GM18951 (cell line): ENCODE data around the gene FMOD.

Experiments
- POLR2A ChIP-seq: IDR thresholded peaks from 4 replicates; pipeline ENCODE4 v1.6.1; 2011; ENCODE audit warnings: mild to moderate bottlenecking; ENCODE audit not compliant: insufficient read length, insufficient read depth; ENCODE audit errors: extremely low read depth
- in situ Hi-C: fragments of 300-500 bp; cut with MboI; formaldehyde crosslinking; loops from one replicate; pipeline ENCODE4 v1.12.0; 2022; ENCODE audit warnings: low sequenced_read_pairs, mixed read lengths, inconsistent platforms; ENCODE audit not compliant: unreplicated experiment

The FMOD gene

GRCh38 chr1:203351037-203351625 lies at the start of gene FMOD:
Gene FMOD, minus strand, starts transcription at chr1:203351122. Its CDS starts 2,852 bp downstream, at chr1:203348270.
- in situ Hi-C loops = no loop called here
- no peak for TF ChIP-seq POLR2A

DNA sequence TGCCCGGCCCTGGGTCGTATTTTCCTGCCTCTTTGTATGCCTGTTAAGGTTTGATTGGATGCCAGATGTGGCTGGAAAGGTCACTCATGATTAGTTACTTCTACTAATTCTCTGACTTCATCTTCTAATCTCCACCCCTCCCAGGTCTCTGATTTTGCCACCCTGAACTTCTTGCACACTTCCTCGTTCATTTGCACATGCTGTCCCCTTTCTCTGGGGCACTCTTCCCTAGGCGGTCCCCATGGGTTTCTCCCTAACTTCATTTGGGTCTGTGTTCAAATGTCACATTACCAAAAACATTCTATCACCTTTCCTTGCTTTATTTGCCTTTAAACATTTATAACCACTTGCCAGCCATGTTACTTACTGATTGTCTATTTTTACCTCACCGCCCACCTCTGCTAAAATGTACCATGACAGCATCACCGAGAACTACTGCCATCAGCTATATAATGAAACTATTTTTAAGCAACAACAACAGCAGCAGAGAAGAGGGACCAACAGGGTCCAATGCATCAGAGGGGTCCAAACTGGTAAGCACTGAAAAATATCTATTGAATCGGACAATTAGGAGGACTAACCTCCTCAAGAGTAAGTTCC lies 45.8 kb upstream of the FMOD start:
- TF ChIP-seq POLR2A = no peak
- in situ Hi-C loops = no loop called here

- TF ChIP-seq POLR2A = no peak
- in situ Hi-C loops = no loop called here
Measured at GRCh38 chr1:203395751-203396150, 44.8 kb upstream of the FMOD start.

DNA sequence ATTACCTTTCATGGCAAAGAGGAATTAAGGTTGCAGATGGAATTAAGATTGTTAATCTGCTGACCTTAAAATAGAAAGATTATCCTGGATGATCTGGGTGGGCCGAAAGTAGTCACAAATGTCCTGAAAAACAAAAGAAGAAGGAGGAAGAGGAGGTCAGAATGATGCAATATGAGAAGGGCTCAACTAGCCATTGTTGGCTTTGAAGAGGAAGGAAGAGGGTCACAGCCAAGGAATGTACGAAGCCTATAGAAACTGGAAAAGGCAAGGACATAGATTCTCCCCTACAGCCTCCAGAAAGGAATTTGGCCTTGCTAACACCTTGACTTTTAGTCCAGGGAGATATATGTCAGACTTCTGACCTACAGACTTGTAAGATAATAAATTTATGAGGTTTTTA lies 39.4 kb upstream of the FMOD start:
- in situ Hi-C loops = no loop called here
- TF ChIP-seq POLR2A = no peak

- no peak for TF ChIP-seq POLR2A
- in situ Hi-C loops = no loop called here
Measured at GRCh38 chr1:203388683-203389082, 37.8 kb upstream of the FMOD start.

- no peak for TF ChIP-seq POLR2A
- in situ Hi-C loops = no loop called here
Measured at GRCh38 chr1:203382026-203382425, 31.1 kb upstream of the FMOD start.

DNA sequence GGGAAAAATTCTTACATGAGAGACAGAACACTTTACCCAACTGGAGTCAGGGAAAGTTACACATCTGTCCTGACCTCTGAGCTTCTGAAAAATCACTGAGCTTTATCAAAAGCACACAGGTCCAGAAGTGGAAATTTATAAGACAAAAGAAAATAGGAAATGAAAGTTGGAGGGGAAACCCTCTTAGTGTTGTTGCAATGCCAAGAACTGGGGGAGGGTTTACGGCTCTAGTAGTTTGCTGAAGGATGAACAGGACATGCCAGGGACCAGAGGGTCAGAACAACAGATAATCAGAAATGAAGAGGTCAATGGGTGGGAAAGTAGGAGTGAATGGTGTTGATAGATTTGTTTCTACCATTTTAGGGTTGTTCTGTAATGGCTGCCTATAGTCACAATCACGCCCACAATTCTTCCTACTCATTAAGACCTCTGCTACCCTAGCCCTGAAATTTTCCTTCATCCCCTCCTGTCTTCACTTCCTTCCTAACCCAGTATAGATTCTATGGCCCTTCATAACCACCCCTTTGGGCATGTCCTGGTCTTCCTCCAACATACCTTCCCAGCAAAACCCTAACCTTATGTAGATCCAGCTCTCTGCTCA lies 30.3 kb upstream of the FMOD start:
- in situ Hi-C loops = no loop called here

DNA sequence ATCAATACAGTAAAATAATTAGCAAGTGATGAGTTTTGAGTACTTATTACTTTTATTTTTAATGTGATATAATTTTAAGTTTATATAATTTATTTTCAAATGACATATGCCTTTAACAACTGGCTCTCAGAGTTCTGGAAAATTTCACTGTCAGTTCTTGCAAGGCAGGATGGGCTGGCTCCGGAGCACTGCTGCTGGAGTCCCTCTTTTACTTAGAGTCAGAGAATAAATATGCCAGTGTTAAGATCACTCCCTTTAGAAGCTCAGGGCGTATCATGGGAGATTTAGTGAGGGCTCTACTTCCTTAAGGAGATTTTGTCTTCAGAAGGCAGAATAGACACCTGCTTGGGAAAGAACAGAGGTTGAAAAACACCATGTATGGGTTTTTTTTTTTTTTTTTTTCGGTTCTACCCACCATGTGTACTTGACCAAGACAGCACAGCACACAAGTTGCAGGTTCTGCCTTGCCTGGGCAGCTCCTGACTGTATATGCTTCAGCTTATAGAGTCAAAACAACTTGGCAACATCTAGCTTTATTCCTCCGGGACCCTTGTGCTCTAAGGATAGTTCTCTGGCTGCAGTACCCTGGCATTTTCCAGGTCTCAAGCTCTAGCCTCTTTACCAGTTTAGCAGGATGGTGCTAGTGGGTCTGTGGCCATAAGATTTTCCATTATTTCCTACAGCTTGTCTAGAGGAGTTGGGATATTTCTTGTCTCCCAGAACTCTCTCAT lies 29.7 kb upstream of the FMOD start:
- in situ Hi-C loops = no loop called here

More for the DNA sequence above, 30.3 kb upstream of the FMOD start:
- TF ChIP-seq POLR2A = no peak

DNA sequence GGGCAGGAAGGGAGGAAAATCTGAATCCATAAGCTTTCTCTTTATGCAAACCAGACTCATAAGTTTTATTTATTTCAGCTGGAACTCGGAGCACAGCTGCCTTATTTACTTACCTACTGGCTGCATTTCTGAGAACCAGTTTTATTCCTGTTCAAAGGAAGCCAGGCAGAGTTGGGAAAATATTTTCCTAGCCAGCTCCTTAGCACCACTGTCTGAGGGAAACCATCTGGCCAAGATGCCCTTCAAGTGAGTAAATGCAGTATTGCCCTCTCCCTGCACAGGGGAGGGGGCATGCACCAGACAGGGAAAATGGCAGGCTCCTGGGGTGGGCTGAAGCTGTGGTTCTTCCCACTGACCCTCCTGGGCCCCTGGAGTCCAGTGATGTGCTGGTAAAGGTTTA lies 28.9 kb upstream of the FMOD start:
- in situ Hi-C loops = no loop called here
- no peak for TF ChIP-seq POLR2A

More for the DNA sequence above, 29.7 kb upstream of the FMOD start:
- no peak for TF ChIP-seq POLR2A

DNA sequence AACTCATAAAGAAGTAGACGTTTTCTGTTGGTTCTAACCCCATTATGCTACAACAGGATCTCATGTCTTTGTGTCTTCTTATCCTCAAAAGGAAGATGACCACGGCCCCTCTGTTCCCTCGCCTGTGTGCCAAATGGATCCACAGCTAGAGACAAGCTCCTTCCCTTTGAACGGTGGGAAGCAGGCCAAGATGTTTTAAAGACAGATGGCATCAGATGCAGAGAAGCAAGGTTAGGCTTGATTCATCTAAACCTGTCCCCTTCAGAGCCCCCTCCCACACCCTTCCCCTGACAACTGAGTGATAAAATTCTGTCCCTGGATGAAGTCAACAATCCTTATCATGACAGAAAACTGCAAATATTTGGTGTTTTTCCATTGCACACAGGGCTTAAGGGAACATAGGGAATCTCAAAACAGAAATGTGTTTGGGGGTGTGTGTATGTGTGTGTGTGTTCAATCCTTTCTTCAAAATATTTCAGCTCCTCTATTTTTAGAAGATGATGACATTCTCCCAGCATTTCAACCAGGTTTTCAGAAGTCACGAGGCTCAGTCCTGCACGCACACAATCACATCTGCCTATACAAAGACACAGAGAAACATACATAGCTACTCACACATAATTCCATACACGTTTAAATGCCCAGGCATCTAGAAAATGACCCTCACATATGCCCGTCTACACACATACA lies 27.8 kb upstream of the FMOD start:
- in situ Hi-C loops = no loop called here
- TF ChIP-seq POLR2A = no peak

- in situ Hi-C loops = no loop called here
- no peak for TF ChIP-seq POLR2A
Measured at GRCh38 chr1:203373991-203374390, 23.1 kb upstream of the FMOD start.

DNA sequence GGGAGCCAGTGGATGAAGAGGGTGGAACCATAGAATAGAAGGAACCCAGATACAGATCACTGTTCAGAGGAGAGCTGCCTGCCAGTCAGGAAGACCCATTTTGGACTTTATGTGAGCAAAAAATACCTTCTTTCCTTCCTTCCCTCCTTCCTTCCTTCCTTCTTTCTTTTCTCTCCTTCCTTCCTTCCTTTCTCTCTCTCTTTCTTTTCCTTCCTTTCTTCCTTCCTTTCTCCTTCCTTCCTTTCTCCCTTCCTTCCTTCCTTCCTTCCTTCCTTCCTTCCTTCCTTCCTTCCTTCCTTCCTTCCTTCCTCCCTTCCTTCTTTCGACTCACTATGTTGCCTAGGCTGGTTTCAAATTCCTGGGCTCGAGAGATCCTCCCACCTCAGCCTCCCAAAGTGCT lies 22.1 kb upstream of the FMOD start:
- in situ Hi-C loops = no loop called here
- TF ChIP-seq POLR2A = no peak

DNA sequence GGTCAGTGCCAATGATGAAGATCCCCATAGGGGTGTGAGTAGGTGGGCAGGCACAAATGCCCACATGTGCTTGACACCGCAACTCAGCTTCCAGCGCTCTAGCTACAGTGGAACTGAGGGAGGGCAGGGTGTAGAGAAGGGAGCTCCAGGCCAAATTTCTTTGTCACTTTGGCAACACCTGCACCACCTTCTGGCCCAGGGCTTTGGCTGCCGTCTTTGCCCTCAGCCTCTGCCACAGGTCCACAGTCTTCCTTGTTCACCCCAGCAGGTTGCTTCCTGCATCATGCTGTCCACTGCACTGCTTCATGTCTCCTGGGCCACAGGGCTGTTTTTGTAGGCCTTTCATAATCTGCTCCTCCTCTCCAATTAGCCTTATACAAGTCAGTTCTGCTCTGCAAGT lies 20.4 kb upstream of the FMOD start:
- TF ChIP-seq POLR2A = no peak
- in situ Hi-C loops = no loop called here

DNA sequence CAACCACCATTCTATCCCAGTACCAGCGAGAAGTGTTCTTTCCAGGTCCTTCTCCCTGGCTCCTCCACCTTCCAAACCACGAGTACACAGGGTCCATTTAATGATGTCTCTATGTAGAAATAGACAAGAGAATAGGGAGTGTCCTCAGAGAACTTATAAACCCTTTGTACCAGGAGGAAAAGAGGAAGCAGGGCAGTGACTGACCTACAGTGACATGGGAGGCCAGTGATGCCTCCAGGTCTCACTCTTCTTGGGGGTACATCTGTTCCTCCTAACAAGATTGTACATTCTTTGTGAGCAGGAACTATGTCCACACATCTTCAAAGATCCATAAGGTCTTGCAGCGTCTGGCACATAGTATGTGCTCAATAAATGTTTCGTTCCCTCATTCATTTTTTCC lies 18.7 kb upstream of the FMOD start:
- TF ChIP-seq POLR2A = no peak
- in situ Hi-C loops = no loop called here
